ENCODE results near the gene TTLL12.

DNA sequence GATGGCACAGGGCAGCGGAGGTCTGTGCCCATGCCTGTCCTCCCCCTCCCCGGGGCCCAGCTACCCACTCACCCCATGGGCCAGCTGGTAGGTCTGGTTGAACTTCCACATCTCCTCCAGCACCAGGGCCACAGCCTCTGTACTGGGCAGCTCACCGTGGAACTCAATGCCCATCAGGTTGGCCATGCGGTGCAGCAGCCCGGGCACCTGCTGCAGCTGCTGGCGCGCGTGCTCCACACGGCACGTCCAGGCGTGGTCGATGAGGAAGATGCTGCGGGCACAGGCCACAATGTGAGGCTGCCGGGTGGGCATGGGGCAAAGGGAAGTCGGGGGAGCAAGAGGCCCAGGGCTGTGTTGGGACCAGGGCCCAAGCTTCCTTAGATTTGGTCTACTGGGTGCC, 6.3 kb downstream of the TTLL12 start:
- TF ChIP-seq, protein P1, sequence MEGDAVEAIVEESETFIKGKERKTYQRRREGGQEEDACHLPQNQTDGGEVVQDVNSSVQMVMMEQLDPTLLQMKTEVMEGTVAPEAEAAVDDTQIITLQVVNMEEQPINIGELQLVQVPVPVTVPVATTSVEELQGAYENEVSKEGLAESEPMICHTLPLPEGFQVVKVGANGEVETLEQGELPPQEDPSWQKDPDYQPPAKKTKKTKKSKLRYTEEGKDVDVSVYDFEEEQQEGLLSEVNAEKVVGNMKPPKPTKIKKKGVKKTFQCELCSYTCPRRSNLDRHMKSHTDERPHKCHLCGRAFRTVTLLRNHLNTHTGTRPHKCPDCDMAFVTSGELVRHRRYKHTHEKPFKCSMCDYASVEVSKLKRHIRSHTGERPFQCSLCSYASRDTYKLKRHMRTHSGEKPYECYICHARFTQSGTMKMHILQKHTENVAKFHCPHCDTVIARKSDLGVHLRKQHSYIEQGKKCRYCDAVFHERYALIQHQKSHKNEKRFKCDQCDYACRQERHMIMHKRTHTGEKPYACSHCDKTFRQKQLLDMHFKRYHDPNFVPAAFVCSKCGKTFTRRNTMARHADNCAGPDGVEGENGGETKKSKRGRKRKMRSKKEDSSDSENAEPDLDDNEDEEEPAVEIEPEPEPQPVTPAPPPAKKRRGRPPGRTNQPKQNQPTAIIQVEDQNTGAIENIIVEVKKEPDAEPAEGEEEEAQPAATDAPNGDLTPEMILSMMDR (IDR thresholded peaks at IDR 0.05; ENCODE audit: insufficient read depth, low read length, poor library complexity, severe bottlenecking) = no peak
- TF ChIP-seq EZH2phosphoT487 (conservative IDR thresholded peaks at IDR 0.05; ENCODE audit: low read length) = no peak

Measured in SU-DHL-6 (cell line).